ENCODE results near the gene KRTAP16-1. TPM values are rescaled to one million over a fixed set of nuclear protein-coding genes. Genes with fewer than 3 reads are reported as not detected.
"Not testable (repeated sequence)": the region's sequence is repeated elsewhere in the genome, so short reads cannot be mapped to it uniquely, and the experiment has no call there.

KRTAP16-1 gene
- total RNA-seq, 1 experiment from 2014 or later: not detected

GRCh38 chr17:41301916-41302901 is 6.9 kb downstream of the KRTAP16-1 start, which contains the start of gene KRTAP29-1:
TSS of gene KRTAP29-1 (minus strand) at chr17:41302851. CDS start at chr17:41302851, 0 bp downstream.
- no peak for DNase-seq (ENCODE audit: low read depth)

- DNase-seq (ENCODE audit: low read depth): no peak
These were observed 7.8 kb downstream of the KRTAP16-1 start for GRCh38 chr17:41301204-41301790.

- no peak for DNase-seq (ENCODE audit: low read depth)
These were observed 10.5 kb downstream of the KRTAP16-1 start for GRCh38 chr17:41298458-41299135.

GRCh38 chr17:41296846-41297245 is 12.3 kb downstream of the KRTAP16-1 start:
- DNase-seq (ENCODE audit: low read depth): no peak

- DNase-seq (ENCODE audit: low read depth): no peak
These were observed 15.1 kb downstream of the KRTAP16-1 start for GRCh38 chr17:41294016-41294415.

- DNase-seq (ENCODE audit: low read depth): no peak
These were observed 22.1 kb downstream of the KRTAP16-1 start for GRCh38 chr17:41287050-41287449.

GRCh38 chr17:41284546-41284945 is 24.6 kb downstream of the KRTAP16-1 start:
- DNase-seq (ENCODE audit: low read depth): no peak

GRCh38 chr17:41284043-41284442 is 25.1 kb downstream of the KRTAP16-1 start:
- no peak for DNase-seq (ENCODE audit: low read depth)

- no peak for DNase-seq (ENCODE audit: low read depth)
These were observed 30.7 kb downstream of the KRTAP16-1 start for GRCh38 chr17:41278176-41278955.

GRCh38 chr17:41275648-41276190 is 33.4 kb downstream of the KRTAP16-1 start, which contains the start of gene KRTAP9-7:
TSS of gene KRTAP9-7 (plus strand) at chr17:41275698. CDS start at chr17:41275698, 0 bp downstream.
- DNase-seq (ENCODE audit: low read depth): not testable (repeated sequence)

GRCh38 chr17:41271858-41272257 is 37.3 kb downstream of the KRTAP16-1 start:
- no peak for DNase-seq (ENCODE audit: low read depth)

GRCh38 chr17:41271323-41271722 is 37.8 kb downstream of the KRTAP16-1 start:
- not testable (repeated sequence) for DNase-seq (ENCODE audit: low read depth)

GRCh38 chr17:41267711-41268110 is 41.4 kb downstream of the KRTAP16-1 start:
- DNase-seq (ENCODE audit: low read depth): no peak

- DNase-seq (ENCODE audit: low read depth): no peak
These were observed 44.0 kb downstream of the KRTAP16-1 start, which contains the start of gene KRTAP9-6 for GRCh38 chr17:41265078-41265477. TSS of gene KRTAP9-6 (plus strand) at chr17:41265378. CDS start at chr17:41265378, 0 bp downstream.

- no peak for DNase-seq (ENCODE audit: low read depth)
These were observed 44.5 kb downstream of the KRTAP16-1 start for GRCh38 chr17:41264599-41264998.

GRCh38 chr17:41263212-41263611 is 45.9 kb downstream of the KRTAP16-1 start:
- no peak for DNase-seq (ENCODE audit: low read depth)

- DNase-seq (ENCODE audit: low read depth): no peak
These were observed 50.7 kb downstream of the KRTAP16-1 start for GRCh38 chr17:41258406-41258805.
